Fibroblast of lung (primary cell): ENCODE results near the gene ECE2.

Source experiments
- CTCF ChIP-seq, 2 donors: IDR thresholded peaks in 1 of 2; conservative IDR thresholded peaks in 1 of 2; 1 replicate in 1 of 2; 2 replicates in 1 of 2; pipeline ENCODE4 v1.5.1; 2011 to 2012; ENCODE audit warnings: low read length in 2 of 2, control low read depth in 1 of 2, inconsistent platforms in 1 of 2, low read depth in 1 of 2, mild to moderate bottlenecking in 1 of 2
- EZH2 ChIP-seq: IDR thresholded peaks from 2 replicates; pipeline ENCODE4 v1.5.1; 2012; ENCODE audit warnings: low read length, control low read depth, mild to moderate bottlenecking; ENCODE audit errors: missing control alignments

- no peak for TF ChIP-seq EZH2
- no peak for TF ChIP-seq CTCF (conservative IDR thresholded peaks at IDR 0.05 in 1 of 2, IDR thresholded peaks at IDR 0.05 in 1 of 2; ENCODE audit: low read depth in 1 of 2, low read length in 2 of 2)
Observed at GRCh38 chr3:184314700-184315542, 39.1 kb downstream of the ECE2 start.
